ENCODE data around the gene LUC7L3.
"Not testable (repeated sequence)": the region's sequence is repeated elsewhere in the genome, so short reads cannot be mapped to it uniquely, and the experiment has no call there.

Gene LUC7L3

GRCh38 chr17:50719144-50719923 is at the start of gene LUC7L3:
TSS of gene LUC7L3 (plus strand) at chr17:50719603. CDS start at chr17:50719733, 130 bp downstream.
- DNase-seq: peak; percentile 79 to 97 (median 90)

GRCh38 chr17:50672071-50672470 is 47.3 kb upstream of the LUC7L3 start:
- no peak for DNase-seq

DNA sequence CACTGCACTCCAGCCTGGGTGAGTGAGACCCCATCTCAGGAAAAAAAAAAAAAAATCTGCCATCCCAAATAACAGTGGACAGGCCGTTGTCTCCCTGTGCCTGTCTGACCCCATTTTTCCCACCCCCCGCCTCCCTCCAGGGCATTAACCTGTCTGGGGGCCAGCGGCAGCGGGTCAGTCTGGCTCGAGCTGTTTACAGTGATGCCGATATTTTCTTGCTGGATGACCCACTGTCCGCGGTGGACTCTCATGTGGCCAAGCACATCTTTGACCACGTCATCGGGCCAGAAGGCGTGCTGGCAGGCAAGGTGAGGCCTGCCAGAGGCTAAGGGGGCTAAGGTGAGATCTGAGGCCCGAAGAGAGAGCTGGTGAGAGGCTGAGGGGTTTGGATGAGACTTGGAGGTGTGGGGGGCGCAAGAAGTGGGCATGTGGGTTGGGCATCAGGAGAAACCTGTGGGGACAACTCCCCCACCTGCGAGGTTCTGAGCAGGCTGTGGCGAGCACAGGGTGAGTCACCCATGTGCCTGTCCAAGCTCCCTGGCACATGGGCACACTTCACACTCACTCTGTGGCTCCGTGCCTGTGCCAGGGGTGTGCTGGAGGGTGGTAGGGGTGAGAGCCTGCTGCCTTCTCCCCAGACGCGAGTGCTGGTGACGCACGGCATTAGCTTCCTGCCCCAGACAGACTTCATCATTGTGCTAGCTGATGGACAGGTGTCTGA is 46.4 kb upstream of the LUC7L3 start:
- no peak for DNase-seq

GRCh38 chr17:50675190-50675589 is 44.2 kb upstream of the LUC7L3 start:
- peak in 1 of 6 experiments; percentile 4 for DNase-seq

DNA sequence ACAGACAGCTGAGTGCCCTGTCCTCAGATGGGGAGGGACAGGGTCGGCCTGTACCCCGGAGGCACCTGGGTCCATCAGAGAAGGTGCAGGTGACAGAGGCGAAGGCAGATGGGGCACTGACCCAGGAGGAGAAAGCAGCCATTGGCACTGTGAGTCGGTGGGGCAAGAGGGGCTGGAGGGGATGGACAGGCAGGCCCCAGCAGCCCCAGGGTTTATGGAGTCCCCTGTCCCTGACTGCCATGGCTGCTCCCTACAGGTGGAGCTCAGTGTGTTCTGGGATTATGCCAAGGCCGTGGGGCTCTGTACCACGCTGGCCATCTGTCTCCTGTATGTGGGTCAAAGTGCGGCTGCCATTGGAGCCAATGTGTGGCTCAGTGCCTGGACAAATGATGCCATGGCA is 43.8 kb upstream of the LUC7L3 start:
- no peak for DNase-seq

GRCh38 chr17:50676065-50676975 is 43.1 kb upstream of the LUC7L3 start:
- no peak for DNase-seq

- no peak for DNase-seq
Measured at GRCh38 chr17:50677851-50678375, 41.5 kb upstream of the LUC7L3 start.

- no peak for DNase-seq
Measured at GRCh38 chr17:50679008-50679544, 40.3 kb upstream of the LUC7L3 start.

DNA sequence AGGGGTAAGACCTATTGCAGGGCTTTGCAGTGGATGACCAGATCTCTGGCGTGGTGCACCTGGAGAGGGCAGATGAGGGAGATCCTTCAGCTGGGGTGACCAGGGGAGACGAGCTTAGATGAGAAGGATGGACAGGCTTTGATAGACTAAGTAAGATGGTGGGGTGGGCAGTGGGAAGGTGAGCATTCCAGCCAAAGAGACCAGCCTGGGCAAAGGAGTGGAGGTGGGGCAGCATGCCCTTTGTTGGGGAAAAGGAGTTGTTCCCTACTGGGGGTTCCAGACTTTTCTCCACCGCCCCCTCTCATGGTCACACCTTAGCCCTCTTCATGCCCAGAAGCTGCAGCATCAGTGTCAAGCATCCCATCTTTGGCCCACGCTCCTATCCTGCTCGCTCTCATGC is 39.3 kb upstream of the LUC7L3 start:
- no peak for DNase-seq

- not testable (repeated sequence) for DNase-seq
Measured at GRCh38 chr17:50680543-50681262, 38.7 kb upstream of the LUC7L3 start.

- no peak for DNase-seq
Measured at GRCh38 chr17:50681263-50682200, 37.9 kb upstream of the LUC7L3 start.

DNA sequence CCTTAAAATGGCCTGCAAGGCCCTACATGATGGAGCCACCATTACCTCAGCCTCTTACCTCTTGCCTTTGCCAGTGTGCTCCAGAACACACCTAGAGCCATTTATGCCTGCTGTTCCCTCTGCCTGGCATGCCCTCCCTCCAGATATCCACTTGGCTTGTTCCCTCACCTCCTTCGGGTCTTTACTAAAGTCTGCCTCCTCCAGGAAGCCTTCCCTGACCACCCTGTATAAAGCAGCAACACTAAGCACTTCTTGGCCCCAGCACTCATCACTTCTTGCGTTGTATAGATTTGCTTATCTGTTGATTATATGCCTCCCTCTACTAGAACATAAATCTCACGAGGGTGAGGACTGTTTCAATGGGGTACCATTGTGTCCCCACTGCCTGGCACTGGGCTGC is 37.0 kb upstream of the LUC7L3 start:
- no peak for DNase-seq

DNA sequence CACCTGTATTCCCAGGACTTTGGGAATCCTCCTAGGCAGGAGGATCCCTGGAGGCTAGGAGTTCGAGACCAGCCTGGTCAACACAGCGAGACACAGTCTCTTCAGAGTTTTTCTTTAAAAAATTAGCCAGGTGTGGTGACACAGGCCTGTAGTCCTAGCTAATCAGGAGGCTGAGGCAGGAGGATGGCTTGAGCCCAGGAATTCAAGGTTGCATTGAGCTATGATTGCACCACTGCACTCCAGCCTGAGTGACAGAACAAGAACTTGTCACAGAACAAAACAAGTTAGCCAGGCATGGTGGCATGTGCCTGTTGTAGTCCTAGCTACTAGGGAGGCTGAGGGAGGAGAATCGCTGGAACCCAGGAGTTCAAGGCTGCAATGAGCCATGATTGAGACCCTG is 36.5 kb upstream of the LUC7L3 start:
- DNase-seq: no peak

DNA sequence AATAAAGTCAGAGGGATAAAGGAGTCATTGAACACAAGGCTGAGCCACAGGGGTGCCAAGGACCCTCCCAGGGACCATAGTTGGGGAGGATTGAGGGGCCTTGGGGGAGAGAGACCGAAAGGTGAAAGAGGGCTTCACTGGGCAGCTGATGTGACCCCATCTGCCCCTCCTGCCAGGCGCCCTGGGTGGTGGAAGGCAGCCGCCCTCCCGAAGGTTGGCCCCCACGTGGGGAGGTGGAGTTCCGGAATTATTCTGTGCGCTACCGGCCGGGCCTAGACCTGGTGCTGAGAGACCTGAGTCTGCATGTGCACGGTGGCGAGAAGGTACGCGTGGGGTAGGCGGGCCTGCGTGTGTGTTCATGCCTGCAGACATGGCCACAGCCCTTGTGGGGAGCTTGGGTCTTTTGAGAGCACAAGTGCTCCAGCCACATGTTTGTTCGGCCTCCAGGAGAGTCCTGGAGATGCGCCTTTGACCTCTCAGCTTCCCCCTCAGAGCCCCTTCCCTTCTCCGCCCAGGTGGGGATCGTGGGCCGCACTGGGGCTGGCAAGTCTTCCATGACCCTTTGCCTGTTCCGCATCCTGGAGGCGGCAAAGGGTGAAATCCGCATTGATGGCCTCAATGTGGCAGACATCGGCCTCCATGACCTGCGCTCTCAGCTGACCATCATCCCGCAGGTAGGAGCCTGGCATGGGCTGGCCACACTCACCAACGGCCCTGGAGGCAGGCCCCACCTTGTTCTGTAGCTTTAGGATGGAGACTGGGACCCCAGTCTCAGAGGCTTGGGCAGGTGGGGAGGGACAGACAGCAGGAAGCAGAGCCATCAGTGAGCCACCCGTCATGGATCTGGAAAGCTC is 35.7 kb upstream of the LUC7L3 start:
- no peak for DNase-seq

GRCh38 chr17:50684288-50684611 is 35.2 kb upstream of the LUC7L3 start:
- no peak for DNase-seq

DNA sequence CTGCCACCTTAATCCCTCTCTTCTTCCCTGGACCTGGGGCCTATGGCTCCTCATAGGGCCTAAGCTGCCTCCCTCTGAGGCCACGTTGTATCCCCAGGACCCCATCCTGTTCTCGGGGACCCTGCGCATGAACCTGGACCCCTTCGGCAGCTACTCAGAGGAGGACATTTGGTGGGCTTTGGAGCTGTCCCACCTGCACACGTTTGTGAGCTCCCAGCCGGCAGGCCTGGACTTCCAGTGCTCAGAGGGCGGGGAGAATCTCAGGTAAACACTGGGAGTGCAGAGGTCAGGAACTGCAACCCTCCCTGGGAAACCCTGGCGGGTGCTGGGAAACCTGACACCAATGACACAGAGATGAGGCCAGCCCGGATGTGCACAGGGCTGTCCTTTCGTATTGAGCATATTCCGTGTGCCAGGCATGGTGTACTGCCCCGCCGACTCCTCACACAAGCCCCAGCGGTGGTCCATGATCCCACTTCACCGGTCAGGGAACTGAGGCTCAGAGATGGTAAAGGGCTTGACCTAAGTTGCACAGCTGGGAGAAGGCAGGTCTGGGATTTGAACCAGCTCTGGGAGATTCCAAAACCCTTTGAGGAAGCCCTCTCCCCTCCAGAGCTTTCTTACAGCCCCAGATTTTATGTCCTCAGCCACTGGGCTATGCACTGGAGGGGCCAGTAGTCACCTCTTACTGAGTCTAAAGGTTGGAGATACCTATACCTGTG is 34.6 kb upstream of the LUC7L3 start:
- DNase-seq: no peak

DNA sequence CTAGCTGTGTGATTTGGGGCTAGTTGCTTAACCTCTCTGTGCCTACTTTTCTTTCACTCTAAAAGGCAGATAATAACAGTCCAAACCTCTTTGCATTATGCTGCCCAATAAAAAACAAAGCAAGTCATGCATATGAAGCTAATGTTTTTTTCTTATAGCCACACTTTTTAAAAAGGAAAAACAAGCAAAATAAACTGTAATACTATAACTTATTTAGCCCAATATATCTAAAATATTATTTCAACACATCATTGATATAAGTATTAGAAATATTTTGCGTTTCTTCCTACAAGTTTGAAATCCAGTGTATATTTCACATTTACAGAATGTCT is 34.1 kb upstream of the LUC7L3 start:
- DNase-seq: no peak

DNA sequence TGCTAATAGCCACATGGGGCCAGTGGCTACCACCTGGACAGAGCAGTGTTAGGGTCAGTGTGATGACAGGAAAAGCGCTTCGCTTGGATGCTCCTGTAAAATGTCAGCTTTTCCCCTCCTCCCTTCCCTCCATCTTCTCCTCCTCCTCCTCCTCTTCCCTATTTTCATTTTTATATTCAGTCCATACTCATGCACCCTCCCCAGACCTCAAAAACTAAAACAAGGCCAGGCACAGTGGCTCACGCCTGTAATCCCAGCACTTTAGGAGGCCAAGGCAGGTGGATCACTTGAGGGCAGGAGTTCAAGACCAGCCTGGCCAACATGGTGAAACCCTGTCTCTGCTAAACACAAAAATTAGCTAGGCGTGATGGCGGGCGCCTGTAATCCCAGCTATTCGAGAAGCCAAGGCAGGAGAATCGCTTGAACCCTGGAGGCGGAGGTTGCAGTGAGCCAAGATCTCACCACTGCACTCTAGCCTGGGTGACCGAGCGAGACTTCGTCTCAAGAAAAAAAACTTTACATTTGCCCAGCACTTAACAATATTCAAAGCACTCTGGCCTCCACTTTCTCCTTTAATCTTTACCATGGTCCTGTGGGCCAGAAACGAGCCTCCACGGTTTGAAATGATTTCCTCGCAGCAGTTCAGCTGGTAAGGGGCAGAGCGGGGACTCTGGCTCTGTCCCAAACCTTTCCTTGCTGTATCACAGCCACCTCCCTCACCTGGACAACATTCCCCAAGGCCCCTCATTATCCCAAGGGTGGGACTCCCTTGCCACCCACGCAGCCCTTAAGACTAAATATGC is 33.5 kb upstream of the LUC7L3 start:
- no peak for DNase-seq
